IPS DF 19.7 (cell line): ENCODE results near the gene BAZ2B.

Experiments
- DNase-seq: peaks from one replicate; pipeline ENCODE4 v3.0.0-alpha.2; 2013; ENCODE audit warnings: low read depth, low spot score

Gene BAZ2B

DNA sequence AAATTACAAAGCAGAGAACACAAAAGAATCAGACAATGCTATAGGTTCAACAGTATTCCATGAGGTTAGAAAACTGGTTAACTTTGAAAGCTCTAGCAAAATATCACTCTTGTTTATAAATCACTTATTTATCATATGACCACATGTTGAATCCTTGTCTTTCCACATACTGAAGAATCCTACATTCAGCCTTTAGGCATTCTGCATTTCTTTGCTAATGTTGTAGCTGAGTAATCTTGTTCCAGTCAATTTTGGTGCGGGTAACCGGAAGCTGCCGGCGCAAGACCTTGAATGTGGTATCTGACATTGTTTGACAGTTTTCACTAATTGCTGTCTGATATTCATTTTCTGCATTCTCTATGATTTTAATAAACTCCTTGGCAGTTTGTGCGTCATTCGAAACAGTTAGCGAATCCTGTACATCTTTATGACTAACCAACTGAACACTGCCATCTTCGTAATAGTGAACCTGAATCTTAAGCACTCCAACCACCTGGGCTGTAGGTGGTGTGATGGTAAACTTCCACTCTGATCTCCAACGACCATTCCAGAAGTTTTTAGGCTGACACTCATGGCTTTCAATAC is 154.1 kb downstream of the BAZ2B start:
- no peak for DNase-seq

DNA sequence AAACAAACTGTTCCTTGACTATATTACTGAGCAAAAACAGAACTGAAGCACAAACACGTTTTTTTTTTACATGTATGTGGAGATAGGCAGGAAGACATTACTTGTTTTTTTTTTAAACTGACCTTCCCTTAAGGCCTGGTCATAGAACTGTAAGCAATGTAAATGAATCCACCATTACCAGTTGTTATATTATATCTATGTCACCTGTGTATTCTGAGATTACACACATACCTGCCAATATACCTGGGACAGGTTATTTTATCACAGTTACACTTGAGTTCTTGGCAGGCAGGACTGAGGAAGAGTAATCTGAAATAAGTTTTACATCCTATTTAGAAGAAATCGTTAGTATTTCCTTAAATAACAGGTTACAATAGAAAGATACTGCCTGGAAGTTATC is 155.3 kb downstream of the BAZ2B start:
- DNase-seq = no peak

DNA sequence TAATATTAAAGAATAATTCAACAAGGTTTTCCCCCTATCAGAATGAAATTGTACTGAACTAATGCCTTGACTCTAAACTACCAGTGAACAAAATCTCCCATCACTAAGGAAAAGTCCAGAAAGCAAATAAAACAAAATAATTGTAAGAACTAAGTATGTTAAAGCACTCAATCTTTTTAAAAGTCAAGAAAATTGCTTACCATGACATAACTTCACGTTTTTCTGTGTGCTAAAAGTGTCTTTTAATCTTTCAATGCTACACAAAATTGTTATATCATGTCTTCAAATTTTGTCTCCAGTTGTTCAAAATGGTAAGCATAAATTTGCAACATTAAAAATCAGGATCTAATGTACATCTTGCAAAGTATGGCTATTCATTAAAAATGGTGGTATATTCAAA is 156.1 kb downstream of the BAZ2B start:
- no peak for DNase-seq

DNA sequence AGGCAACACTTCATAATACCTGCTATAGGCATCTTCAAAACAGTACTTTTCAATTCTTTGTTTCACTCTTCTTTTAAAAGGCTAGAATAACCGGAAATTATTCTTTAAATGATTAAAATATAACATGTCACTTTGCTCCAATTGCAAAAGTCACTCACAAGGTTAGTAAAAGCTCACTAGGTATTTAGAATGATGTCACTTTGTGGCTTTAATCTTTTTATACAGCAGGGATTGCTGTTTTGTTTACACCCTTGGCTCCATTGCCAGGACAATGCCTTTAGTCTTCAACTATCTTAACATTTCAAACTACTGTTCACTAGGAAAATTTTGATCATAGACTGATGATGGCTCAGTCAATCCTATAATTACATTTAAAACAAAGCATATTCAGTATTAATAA is 157.1 kb downstream of the BAZ2B start:
- DNase-seq = no peak

DNA sequence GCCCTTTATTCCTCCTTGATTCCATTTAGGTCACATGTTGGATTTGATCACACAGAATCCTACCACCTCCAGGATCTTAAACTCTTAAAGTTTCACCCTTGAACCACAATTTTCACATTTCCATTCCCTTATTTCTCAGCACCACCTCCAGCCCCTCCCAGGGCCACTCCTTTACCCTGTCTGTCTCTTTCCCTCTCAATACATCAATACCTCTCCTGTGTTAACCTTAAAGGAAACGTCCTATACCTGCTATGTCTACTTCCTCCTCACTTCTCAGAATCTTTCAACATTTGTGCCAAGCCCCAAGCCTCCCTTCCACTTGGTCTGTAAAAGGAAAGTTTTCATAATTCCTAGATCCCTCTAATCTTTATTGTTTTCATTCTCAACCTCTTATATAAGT is 158.8 kb downstream of the BAZ2B start:
- DNase-seq = no peak

DNA sequence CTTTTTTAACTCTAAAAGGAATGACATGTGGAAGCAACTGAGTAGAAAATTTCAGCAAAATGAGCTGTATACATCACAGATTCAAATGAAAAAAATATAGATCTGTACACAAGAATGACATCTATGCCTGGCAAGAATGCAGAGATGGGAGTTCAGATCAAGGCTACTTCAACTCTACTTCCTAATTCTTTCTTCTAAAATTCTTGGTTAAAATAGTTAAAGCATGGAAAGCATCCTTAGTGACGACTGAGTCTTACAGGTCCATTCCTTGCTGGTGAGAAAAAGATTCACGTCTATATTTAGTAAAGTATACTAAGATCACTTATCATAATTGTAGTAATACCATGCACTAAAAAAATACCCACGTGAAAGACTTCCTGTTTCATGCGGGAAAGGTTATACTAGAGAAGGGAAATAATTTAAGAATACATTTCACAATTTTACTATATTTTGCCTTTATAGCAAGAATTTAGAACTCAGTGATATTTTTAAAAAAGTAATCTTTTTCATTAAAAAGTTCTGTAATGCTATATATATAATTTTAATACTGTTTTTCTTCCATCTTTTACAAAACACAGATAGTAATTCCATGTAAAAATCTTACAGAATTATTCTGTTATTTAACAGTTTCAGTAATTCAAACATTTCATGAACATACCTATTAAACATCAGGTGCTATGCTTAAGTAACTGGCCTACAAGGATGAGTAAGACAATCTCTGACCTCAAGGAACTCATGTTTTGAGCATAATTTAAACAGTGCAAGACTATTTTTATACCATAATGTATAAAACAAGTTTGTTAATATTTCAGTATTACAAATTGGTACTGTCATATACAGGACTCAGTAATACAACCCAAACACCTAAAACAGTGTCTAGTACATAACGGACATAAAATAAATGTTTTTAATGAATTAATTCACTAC is 159.6 kb downstream of the BAZ2B start:
- DNase-seq = no peak

DNA sequence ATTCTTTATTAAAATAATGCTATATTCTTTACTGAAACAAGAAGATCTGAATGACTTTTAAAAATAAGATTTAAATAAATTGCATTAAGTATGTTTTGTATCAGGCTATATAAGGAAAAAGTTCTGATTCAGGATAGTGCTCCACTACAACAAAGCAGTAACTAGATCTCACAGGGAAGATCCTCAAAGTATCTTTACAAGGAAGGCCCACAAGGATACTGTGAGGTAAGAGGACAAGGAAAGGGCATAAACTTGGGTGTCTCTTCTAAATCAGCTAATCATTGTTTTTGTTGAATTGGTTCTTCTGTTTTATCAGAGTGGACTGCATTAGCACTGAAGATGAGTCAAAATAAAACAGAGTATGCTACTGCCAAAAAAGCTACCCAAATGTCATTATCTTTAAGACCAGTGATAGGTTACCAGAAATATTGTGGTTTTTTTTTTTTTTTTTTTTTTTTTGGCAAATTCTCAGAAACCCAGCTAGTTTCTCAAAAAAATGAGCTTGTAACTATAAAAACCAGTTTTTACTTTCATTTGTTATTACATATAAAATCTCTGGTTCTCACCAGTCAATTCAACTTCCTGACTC is 160.9 kb downstream of the BAZ2B start:
- DNase-seq = no peak

DNA sequence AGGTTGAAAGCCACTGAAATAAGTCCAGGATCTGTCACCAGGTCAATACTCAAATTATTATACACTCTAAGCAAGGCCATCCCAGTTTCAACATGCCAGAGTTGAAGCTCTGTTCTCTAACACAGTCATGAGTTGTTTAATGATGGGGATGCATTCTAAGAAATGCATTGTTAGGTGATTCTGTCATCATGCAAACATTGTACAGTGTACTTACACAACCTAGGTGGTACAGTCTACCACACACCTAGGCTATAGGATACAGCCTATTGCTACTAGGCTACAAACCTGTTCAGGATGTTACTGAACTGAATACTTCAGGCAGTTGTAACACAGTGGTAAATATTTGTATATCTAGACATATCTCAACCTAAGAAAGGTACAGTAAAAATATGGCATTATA is 162.2 kb downstream of the BAZ2B start:
- no peak for DNase-seq

DNA sequence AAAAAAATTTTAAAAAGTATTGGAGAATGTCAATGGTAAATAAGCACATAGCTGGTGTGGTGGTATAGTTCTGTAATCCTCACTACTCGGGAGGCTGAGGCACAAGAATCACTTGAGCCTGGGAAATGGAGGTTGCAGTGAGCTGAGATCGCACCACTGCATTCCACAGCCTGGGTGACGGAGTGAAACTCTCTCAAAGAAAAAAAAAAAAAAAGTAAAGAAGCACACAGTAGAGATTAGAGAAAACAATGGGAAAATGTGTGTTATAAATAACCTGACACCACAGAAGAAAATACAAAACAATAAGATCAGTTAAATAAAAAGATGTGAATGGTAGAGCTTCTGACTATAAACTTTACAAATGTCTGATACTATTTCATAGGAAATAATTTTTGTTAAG is 166.2 kb downstream of the BAZ2B start:
- no peak for DNase-seq

DNA sequence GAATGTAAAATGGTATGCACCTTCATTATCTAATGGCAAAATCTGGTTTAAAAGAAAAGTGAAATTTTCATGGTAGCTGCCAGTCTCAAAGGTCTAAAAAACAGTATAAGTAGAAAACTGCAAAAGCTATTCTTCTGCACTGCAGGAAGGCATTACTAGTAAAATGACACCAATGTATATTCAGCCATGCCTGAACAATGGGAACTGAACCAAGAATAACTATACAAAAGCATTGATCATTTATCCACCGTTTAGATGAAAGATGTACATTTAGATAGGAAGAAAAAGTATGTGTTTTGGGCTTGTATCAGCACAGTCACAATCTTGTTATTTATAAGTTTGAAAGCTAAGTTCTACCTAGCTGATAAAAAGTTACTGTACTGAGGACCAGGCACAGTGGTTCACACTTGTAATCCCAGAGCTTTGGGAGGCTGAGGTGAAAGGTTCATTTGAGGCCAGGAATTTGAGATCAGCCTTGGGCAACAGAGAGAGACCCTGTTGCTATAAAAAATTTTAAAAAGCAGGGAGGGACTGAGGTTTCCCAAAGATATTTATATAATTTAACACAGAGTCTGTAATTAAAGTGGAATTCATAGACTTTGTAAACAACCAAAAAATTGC is 166.7 kb downstream of the BAZ2B start:
- no peak for DNase-seq

DNA sequence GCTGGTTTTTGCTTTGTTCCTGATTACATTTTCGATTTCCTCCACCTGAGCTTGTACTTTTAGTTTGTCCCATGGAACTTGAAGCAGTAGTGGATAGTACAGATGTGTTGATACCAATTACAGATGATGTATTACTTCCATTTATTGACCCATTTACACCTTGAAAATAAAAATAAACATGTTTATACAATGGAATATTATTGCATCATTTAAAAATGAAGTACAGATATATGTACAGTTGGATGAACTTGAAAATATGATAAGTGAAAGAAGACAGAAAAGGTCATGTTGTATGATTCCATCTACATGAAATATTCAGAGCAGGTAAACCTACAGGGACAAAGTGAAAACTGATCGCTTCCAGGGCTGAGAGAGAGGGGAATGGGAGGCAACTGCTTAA is 169.5 kb downstream of the BAZ2B start:
- no peak for DNase-seq

DNA sequence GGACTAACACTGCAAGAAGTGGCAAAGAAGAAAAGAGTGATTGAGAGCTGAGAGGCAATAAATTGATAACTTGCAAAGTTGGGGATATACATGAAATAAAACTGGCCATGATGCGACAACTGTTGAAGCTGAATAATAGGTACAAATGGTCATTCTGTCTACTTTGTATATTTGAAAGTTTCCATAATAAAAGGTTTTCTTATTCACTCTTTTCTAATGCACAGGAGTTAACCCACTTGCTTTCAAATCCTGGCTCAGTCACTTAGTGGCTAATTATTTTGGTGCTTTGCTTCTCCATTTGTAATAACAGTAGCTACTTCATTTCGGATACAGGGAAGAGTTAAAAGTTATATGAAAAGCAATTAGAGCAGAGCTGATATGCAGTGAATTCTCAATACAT is 170.1 kb downstream of the BAZ2B start:
- no peak for DNase-seq

DNA sequence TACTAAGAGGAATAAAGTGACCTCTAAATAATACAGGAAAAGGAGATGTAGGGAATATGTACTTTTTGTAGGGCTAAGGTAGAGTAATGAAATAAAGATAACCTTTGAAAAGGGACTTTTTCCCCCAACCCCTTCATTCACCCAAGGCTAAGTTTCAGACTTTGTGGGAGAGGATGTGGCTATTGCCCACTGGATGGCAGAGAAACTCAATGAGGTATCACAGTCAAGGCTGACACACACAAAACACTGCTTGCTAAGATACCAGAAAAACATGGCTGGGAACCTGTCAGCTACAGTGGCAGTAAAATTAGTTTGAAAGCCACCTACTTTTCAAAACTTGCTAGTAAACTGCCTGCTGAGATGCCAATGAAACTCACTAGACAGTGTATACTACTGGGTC is 171.0 kb downstream of the BAZ2B start:
- DNase-seq = no peak

DNA sequence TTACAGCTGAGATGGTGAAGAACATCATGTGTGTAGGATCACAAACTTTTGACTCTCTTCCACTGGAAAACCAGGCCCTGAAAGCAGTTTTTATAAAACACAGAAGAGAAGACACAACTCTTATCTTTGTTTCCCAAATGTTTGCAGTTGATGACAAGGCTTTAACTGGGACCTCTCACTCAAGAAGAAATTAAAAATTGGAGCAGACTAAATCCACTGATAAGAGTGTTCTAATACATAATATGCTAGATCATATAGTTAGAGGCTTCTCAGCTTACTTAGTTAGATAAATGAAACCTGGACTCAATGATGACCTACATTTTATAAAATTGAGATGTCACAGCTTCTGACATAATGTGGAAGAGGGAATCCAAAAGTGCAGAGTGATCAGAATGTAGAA is 171.6 kb downstream of the BAZ2B start:
- DNase-seq = no peak

DNA sequence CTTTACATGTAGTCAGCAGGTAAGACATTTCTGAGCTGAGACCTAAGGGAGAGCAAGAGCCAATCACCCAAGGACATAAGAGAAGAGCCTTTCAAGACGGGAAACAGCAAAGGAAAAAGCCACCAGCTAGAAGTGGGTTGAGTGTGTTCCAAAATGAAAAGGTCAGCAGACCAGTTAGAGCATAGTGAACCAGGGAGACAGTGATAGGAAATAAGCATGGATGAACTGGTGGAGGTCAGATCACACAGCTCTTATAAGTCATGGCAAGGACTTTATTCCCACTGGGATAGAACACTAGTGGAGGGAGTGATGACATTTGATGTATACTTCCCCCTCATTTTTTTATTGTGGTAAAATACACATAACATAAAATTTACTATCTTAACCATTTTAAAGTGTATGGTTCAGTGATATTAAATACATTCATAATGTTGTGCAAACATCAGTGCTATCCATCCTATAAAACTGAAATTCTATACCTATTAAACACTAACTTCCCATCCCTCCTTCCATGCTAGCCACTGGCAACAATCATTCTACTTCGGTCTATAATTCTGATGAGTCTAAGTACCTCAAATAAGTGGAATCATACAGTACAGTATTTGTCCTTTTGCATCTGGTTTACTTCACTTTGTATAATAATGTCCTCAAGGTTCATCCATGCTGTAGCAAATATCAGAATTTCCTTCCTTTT is 174.0 kb downstream of the BAZ2B start:
- no peak for DNase-seq

DNA sequence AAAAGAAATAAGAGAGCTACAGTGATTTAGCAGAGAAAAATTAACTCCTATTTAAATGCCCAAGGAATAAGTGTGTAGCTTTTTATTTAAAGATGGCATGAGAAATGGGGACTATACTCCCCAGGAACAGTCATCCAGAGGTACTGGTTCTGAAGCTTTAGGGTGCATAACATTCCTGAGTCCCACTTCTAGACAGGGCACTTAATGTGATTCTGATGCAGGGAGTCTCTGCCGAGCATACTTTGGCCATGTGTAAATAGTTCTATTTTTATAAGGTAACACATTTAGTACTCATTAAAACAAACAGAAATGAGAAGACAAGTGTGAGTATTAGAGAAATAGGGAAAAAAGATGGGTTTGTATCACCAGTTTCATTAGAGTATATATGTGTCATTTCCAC is 175.2 kb downstream of the BAZ2B start:
- DNase-seq = no peak

DNA sequence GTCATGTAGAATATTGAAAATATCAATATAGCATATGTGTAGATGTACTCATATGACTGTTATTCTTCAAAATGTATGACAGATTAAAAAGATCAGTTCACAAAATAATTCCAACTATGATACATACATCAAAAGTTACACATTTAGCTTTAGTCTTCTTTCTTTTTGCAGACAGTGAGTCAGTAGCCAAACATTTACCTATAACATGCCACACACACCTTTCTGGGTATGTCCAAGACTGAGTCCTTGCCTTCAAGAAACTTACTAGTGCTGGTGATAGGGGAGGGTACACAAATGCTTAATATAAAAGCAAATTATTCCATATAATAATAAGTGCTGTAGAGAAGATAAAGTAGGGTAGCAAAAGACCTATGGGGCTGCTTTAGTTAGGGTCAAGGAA is 176.9 kb downstream of the BAZ2B start:
- no peak for DNase-seq

DNA sequence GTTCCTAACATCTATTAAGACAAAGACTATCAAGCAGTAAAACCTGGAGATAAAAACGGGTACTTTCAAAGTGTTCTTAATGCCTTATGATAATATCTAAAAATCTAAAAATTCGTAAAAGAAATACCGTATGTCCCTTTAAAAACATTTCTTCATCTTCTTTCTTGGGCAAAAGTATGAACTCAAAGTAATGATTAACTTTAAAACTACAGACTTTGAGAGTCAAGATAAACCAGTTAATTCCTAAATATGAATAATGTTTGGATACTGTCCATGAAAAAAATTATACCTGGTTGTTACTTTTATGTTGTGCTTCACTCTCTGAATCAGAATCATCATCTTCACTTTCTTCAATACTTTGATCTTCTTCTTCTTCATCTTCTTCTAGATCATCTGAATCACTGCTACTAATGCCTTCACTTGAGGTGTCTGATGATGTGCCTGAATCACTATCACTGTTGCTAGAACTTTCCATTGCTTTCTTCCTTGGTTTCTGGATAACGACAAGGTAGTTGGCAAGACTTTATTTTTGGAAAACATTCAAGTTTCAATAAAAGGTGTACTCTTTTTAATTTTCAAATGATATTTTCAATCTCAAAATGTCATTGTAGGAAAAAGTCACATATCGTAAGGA is 177.5 kb downstream of the BAZ2B start:
- no peak for DNase-seq

DNA sequence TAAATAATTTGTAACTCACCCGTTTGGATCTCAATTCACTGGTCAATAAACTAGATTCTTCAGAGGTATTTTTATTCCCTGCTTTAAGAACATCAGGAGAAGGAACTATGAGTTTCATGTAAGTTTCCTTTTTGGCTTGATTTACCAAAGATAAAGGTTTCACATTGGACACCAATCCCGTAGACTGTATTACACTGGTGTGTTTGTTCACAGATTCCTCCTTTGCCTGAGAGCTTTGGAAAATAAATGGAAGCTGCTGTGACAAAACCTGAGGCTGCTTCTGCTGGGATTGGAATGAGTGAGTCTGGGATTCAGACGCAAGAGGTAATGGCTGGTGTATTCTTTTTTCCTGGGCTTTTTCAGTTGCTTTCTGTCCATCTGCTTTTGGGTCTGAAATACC is 178.1 kb downstream of the BAZ2B start:
- no peak for DNase-seq

DNA sequence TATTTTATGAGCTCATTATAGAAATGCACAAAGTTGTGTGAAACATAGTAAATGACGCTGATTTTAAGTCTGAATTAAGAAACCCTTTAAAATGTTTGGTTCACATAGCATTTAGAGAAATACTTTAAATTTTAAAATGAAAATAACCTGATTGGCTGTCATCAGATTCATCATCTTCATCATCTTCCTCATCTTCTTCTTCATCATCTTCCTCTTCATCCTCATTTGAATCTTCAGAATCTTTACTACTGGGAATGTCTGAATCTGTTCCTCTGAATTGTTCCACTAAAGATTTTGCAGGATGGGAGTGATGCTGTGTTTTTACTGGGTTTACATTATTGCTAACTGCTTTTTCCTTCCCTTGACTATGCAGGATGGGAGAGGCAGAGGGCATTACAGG is 183.7 kb downstream of the BAZ2B start:
- DNase-seq = no peak

DNA sequence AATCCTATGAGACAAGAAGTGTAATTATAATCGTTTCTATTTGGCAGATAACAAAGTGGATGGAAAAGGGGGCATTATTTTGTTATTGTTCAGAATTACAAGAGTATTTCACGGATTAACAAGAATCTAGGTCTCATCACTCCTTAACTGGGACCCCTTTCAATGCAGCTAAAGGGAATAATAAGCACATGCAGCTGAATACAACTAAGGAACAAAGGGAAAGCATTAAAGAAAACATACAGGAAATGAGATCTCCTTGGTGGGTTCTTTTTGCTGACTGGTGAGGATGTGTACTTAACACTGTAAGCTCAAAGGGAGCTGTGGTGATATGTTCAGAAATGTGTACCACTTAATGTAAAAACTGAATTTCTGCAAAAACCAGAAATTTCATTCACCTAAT is 189.3 kb downstream of the BAZ2B start:
- no peak for DNase-seq

DNA sequence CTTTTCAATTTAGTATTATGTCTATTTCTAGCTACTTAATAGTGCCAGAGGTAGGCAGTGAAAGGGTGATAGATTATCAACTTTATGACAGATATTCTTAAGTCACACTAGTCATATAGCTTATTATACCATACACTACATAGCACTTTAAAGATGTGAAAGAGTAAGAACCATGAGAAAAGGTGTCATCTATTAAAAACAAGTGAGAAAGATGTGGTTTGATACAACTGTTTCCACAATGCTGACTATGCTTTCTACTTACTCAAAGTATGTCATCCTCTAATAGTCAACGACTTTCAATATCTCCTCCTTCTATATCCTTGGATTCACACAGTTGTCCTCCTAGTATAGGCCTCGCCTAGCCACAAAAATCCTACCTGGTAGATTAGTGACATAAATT is 196.9 kb downstream of the BAZ2B start:
- no peak for DNase-seq
